Measurements from ENCODE around the gene EVA1B. TPM values are rescaled to one million over a fixed set of nuclear protein-coding genes. Genes with fewer than 3 reads are reported as not detected.

EVA1B gene
- total RNA-seq, 1 experiment from 2014 or later = 25.1 TPM

GRCh38 chr1:36304521-36304920 lies 18.9 kb downstream of the EVA1B start:
- ATAC-seq = no peak
- H3K36me3 ChIP-seq (ENCODE audit: control insufficient read depth in 1 of 2, insufficient read depth in 2 of 2, low read length in 2 of 2) = peaks cover 39 to 40% of the 10 kb centered on the region in 2 experiments
- ChIA-PET POLR2A (no interaction called here), CTCF (no interaction called here), RAD21 (ENCODE audit: low non-redundant PET in 1 of 2, low total read pairs in 2 of 2, uncharacterized antibody in 2 of 2, unreplicated experiment in 2 of 2) (no interaction called here)
- intact Hi-C loops (cut with micrococcal nuclease) = no loop called here
- no peaks in the 10 kb centered on the region for H4K20me1 ChIP-seq (ENCODE audit: insufficient read depth)
- H3K27me3 ChIP-seq (ENCODE audit: insufficient read depth, low read length) = no peaks in the 10 kb centered on the region
- H3K79me2 ChIP-seq (ENCODE audit: insufficient read depth, low read length) = peaks cover 22% of the 10 kb centered on the region; the same call in 1 of the 2 replicates
- H2AFZ ChIP-seq (ENCODE audit: low read depth, low read length, poor library complexity, severe bottlenecking) = no peak overlapping the region
- no peaks in the 10 kb centered on the region for H3K9me3 ChIP-seq (ENCODE audit: control insufficient read depth in 1 of 2, insufficient read depth in 1 of 2, low read depth in 1 of 2, low read length in 2 of 2)
- H3K27ac ChIP-seq (ENCODE audit: low read depth, low read length) = peak overlapping the region; percentile 24; the same call in 1 of the 2 replicates
- no peaks in the 10 kb centered on the region for H3K9me2 ChIP-seq (ENCODE audit: insufficient read depth)
- H3K9ac ChIP-seq (ENCODE audit: low read length) = no peak overlapping the region
- H3K4me3 ChIP-seq (replicated peaks in 1 of 2; ENCODE audit: low read depth in 1 of 2, low read length in 2 of 2) = no peak overlapping the region
- peaks cover 12 to 35% of the 10 kb centered on the region in 2 experiments for H3K4me1 ChIP-seq (ENCODE audit: control insufficient read depth in 1 of 2, insufficient read depth in 2 of 2, low read length in 2 of 2)
- BruUV-seq (replicated peaks) = TSS peak; percentile 57
- H3K4me2 ChIP-seq (ENCODE audit: low read length) = no peak overlapping the region
- DNase-seq (ENCODE audit: low read depth, low spot score) = no peak
- TF ChIP-seq ELF1 (IDR thresholded peaks at IDR 0.05; ENCODE audit: borderline replicate concordance, low read depth) (no peak), TCF7L2 (IDR thresholded peaks at IDR 0.05; ENCODE audit: borderline replicate concordance, extremely low read depth, insufficient read depth, insufficient read length) (no peak), RAD21 (IDR thresholded peaks at IDR 0.05; ENCODE audit: low read depth) (no peak), SIN3A (IDR thresholded peaks at IDR 0.05; ENCODE audit: low read depth) (no peak), SP1 (IDR thresholded peaks at IDR 0.05; ENCODE audit: low read depth) (no peak), REST (IDR thresholded peaks at IDR 0.05; ENCODE audit: low read depth) (no peak), ATF3 (IDR thresholded peaks at IDR 0.05) (no peak), CEBPB (IDR thresholded peaks at IDR 0.05; ENCODE audit: low read depth) (no peak), FOSL1 (IDR thresholded peaks at IDR 0.05; ENCODE audit: low read depth) (no peak), ZNF274 (IDR thresholded peaks at IDR 0.05; ENCODE audit: low read depth, low read length) (no peak), POLR2AphosphoS5 (IDR thresholded peaks at IDR 0.05; ENCODE audit: low read depth, low read length) (no peak), EZH2phosphoT487 (IDR thresholded peaks at IDR 0.05; ENCODE audit: borderline replicate concordance) (no peak), CBX3 (IDR thresholded peaks at IDR 0.05; ENCODE audit: low read depth) (no peak), SRF (IDR thresholded peaks at IDR 0.05; ENCODE audit: low read depth) (no peak), EGR1 (IDR thresholded peaks at IDR 0.05; ENCODE audit: low read depth) (no peak), JUND (IDR thresholded peaks at IDR 0.05) (no peak), EZH2 (IDR thresholded peaks at IDR 0.05) (no peak)
- TF ChIP-seq, protein P1, sequence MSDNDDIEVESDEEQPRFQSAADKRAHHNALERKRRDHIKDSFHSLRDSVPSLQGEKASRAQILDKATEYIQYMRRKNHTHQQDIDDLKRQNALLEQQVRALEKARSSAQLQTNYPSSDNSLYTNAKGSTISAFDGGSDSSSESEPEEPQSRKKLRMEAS (IDR thresholded peaks at IDR 0.05) = no peak
- TF ChIP-seq, protein P2, sequence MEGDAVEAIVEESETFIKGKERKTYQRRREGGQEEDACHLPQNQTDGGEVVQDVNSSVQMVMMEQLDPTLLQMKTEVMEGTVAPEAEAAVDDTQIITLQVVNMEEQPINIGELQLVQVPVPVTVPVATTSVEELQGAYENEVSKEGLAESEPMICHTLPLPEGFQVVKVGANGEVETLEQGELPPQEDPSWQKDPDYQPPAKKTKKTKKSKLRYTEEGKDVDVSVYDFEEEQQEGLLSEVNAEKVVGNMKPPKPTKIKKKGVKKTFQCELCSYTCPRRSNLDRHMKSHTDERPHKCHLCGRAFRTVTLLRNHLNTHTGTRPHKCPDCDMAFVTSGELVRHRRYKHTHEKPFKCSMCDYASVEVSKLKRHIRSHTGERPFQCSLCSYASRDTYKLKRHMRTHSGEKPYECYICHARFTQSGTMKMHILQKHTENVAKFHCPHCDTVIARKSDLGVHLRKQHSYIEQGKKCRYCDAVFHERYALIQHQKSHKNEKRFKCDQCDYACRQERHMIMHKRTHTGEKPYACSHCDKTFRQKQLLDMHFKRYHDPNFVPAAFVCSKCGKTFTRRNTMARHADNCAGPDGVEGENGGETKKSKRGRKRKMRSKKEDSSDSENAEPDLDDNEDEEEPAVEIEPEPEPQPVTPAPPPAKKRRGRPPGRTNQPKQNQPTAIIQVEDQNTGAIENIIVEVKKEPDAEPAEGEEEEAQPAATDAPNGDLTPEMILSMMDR (IDR thresholded peaks at IDR 0.05 in 2 of 3, conservative IDR thresholded peaks at IDR 0.05 in 1 of 3; ENCODE audit: borderline replicate concordance in 1 of 3, insufficient read depth in 1 of 3, low read depth in 2 of 3, low read length in 2 of 3) = no peak
